NCI-H526 (cell line): ENCODE results near the gene STAB1.

Experiments used
- DNase-seq, 2 experiments: peaks; one replicate each; lab custom pipeline; 2025; lab: John Stamatoyannopoulos, UW

STAB1 gene, protein sequence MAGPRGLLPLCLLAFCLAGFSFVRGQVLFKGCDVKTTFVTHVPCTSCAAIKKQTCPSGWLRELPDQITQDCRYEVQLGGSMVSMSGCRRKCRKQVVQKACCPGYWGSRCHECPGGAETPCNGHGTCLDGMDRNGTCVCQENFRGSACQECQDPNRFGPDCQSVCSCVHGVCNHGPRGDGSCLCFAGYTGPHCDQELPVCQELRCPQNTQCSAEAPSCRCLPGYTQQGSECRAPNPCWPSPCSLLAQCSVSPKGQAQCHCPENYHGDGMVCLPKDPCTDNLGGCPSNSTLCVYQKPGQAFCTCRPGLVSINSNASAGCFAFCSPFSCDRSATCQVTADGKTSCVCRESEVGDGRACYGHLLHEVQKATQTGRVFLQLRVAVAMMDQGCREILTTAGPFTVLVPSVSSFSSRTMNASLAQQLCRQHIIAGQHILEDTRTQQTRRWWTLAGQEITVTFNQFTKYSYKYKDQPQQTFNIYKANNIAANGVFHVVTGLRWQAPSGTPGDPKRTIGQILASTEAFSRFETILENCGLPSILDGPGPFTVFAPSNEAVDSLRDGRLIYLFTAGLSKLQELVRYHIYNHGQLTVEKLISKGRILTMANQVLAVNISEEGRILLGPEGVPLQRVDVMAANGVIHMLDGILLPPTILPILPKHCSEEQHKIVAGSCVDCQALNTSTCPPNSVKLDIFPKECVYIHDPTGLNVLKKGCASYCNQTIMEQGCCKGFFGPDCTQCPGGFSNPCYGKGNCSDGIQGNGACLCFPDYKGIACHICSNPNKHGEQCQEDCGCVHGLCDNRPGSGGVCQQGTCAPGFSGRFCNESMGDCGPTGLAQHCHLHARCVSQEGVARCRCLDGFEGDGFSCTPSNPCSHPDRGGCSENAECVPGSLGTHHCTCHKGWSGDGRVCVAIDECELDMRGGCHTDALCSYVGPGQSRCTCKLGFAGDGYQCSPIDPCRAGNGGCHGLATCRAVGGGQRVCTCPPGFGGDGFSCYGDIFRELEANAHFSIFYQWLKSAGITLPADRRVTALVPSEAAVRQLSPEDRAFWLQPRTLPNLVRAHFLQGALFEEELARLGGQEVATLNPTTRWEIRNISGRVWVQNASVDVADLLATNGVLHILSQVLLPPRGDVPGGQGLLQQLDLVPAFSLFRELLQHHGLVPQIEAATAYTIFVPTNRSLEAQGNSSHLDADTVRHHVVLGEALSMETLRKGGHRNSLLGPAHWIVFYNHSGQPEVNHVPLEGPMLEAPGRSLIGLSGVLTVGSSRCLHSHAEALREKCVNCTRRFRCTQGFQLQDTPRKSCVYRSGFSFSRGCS (N-terminal part only)

DNA sequence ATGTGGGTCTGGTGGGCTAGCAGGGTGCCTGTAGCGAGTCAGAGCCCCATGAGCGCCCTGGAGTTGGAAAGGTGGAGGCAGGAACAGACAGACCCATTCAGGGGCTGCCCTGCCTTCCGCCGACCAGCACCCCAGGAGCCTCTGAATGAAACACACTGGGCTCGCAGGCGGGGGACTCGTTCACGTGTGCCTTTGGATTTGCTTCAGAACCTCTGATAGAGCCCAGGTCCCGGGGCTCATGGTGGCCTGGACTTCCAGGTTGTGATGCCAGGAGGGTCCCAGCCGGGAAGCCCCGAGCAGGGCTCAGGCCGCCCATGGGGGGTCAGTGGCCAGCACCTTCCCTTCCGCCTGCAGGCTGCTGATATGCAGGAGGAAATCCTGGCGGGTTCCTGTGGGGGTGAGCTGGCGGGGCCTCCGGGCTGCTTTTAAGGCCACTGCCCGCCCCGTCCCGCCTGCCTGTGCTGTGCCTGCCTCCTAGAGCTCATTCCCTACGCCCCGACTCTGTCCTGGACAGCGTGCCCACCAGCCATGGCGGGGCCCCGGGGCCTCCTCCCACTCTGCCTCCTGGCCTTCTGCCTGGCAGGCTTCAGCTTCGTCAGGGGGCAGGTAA lies at the start of gene STAB1:
Gene STAB1 (plus strand): TSS at position 453 of the 610 bp plus-strand sequence. CDS start 76 bp downstream, at position 529.
- DNase-seq = no peak

DNA sequence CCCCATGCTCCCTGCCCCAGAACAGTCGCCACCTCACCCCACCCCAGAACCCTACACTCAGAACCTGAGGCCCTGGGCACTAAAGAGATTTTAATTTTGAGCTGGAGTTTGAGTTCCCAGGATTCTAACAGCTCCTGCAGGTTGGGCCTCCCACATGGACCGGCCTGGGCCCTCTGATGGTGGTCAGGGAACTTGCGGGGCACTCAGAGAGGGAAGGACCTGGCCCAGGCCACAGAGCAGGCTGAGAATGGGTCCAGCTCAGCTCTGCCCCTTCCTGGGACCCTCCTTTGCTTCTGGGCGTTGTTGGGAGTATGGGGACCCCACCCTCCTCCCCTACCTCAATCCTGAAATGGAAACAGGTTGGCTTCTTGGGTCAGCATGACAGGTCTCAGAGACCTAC lies 49.1 kb upstream of the STAB1 start:
- DNase-seq = no peak

DNA sequence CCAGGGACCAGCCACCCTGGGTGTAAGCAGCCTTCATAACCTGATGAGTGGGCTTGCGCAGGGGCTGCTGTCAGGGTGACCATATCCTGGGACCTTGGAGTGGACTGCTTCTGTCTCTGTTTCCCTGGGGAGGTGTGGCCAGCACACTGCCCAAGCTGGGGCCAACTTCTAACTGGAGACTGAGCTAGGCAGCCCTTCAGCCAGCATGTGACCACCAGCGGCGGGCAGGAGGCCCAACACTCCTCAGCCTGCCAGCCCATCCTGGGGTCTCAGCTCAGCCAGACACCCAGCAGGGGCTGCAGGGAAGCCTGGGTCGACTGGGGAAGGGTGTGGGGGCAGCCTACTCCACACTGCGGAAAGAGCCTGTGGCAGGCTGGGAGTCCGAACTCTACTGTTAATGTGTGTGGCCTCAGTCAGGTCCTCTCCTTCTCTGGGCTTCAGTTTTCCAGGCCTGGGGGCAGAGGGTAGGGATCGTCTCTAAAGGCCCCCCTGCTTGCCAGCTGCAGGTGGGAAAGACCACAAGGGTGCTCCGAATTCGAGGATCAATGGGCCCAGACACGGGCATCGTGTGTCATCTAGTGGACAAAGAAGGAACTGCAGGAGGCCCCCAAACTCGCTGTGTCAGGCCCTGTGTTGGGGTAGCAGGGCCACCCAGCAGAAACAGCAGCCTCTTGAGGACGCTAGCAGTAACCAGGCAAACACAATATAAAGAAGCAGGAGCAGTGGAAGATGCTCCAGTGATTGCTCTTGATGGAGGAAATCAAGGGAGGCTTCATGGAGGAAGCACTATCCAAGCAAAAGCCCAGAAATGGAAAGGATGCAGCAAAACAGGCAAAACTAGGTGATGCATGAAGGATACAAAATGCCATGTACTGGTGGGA lies 48.3 kb upstream of the STAB1 start:
- peak; percentile 49 to 91 for DNase-seq

DNA sequence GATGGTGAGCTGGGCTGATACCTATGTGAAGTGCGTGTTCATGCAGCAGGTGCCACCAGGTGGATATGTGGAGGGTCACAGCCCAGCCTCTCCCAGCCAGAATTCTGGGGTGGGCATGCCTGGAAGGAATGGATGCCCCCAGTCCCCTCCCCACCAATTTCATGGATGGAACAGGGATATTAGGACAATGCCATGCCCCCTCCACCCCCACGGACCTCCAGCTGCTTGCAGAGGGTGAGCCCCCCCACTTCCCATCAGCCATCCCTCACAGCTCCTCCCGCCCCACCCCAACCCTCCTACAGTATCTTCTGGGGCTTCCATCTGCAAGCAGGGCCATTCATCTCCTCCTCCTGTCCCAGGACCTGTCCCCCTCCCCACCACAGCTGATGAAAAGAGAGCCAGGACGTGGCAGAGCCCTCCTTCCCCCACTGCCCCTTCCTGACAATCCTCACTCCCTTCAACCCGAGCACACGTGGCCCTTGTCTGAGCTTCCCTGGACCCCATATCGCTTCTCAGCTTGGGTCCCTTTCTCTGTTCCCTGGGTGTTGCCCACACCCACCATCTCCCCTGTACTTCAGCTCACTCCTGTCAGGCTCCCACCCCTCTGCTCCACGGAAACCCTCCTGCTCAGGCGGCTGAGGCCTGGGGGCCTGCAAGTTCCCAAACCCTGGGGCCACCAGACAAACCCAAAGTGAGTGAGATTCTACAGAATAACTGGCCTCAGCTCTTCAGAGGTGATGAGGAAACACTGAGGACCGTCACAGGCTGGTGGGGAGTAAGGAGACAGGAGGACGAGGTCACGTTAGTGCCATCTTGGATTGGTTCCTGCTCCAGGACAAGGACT lies 47.4 kb upstream of the STAB1 start:
- DNase-seq = no peak

DNA sequence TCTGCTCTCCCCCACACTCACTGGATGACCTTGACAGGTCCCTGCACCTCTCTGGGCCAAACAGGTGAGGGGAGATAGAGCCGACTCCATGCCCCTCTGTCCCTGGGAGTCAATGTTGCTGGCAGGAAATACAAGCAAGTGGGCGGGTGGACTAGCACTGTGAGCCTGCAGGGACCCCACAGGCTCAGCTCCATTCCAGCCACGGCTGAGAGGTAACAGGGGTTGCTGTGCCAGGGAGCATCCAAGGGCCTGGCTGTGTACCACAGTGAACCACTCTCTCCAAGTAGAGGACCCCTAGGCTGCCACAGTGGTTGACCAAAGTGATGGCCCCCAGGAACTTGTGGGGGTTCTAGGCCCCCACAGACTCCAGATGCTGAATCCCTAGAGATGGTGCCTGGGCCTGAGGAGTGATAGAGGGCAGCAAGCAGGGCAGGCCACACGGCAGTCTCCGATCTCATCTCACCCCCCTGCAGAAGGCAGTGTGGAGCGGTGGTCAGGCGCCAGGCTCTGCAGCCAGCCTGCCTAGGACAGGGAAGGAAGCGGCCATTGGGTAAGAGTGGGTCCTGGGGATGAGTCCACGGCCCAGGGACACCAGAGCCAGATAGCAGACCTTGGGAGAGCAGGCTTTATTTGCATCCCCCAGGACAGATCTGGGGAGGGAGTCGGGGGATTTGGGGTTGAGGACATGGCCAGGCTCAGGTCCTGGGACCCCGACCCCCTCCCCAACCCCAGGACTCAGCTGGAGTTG lies 44.5 kb upstream of the STAB1 start:
- no peak for DNase-seq

DNA sequence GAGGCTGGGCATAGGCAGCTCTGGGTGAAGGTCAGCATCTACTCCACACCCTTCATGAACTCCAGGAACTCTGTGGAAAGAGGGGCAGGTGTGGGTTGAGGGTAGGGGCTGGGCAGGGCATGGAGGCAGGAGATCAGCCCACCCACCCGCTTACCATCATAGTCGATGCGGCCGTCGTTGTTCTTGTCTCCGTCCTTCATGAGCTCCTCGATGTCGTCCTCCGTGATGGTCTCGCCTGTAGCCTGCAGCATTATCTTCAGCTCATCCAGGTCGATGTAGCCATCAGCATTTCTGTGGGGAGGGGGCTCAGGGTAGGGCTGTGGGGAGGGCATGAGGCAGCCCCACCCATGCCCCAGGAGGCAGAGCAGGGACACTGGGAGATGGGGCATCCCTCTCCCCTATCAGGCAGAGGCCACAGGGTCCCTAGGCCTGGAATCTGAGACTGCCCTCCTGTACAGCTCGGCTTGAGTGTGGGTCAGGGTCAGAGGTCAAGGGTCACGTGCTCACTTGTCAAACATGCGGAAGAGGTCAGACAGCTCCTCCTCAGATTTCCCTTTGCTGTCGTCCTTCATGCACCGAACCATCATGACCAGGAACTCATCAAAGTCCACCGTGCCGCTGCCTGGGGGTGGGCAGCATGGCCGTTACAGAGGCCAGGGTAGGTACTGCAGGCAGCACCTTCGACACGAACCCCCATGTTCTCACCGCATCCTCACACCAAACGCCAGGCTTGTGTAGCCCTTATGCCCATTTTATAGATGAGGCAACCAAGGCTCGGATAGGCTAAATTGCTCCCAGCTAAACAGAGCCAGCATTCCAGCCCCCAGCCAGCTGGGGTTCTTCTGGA lies 43.7 kb upstream of the STAB1 start:
- DNase-seq = no peak

DNA sequence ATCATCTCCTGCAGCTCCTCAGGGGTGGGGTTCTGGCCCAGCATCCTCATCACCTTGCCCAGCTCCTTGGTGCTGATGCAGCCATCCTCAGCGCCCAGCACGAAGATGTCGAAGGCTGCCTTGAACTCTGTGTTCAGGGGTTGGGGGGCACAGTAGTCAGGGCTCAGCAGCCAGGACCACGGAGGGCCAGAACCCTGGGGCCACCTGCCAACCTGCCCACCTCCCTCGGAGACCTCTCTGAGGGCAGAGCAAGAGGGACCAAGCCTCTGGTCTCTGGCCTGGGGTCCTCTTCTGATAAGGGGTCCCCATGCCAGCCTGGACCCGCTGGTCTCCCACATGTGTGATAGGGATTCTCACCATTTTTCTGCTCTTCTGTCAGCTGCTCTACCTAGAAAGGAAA lies 43.0 kb upstream of the STAB1 start:
- no peak for DNase-seq

DNA sequence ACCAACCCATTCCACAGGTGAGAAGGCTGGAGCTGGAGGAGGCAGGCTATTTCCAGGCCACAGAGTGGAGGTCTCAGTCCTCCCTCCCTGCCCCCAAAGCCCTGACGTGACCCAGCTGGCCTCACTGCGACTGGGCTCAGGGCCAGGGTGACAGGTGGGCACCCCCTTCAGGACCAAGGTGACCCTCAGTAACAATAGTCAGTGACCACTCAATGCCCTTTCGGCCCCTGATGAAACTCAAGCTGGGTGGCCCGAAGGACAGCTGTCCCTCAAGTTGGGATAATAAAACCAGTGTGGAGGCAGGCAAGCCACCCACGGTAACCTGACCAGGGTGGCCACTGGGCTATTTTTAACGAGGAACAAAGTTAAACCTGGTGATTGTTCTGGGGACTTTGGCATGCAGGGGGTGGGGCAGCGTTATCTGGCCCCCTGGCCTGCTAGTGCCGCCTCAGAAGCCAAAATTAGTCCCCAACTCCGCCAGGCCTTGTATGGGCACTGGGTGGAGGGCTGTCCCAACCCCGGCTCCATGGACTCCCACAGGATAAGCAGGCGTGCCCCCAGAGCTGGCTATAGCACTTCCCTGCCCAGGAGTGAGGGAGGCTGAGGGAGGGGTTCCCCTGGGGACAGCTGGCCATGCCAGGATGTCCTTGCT lies 42.4 kb upstream of the STAB1 start:
- DNase-seq = no peak

DNA sequence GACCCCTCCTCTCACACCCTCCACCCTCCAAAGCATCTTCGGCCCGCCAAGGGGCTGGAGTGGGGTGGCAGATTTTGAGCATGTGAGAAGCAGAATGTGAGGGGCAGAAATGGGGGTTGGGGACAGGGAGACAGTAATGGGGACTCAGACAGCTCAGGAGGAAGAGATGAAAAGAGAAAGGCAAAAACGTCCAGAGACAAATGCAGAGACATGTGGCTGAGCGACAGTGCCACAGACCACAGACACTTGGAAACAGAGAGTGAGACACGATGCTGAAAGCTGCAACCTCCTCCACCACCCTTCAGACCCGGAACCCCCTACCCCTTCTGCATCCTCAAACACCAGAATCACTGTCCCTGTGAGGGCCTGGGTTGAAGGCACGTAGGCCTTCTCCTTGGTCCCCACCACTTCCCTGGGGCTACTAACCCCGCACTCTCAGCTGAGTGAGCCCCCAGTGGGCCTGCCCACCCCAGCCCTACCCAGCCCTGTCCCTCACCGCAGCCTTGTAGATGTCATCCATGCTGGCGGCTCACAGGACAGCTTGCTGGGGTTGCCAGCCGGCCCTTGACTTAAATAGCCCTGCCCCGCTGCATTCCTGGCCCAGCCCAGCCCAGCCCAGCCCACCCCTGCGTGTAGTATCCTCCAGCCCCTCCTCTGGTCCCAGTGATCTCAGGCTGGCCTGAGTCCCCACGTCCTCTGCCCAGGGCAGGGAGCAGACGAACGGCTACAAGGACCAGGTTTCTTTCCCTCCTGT lies 41.5 kb upstream of the STAB1 start, which contains the start of gene TNNC1:
Gene TNNC1 (minus strand): TSS at position 546 of the 754 bp plus-strand sequence. CDS start 26 bp downstream, at position 520.
- no peak for DNase-seq

DNA sequence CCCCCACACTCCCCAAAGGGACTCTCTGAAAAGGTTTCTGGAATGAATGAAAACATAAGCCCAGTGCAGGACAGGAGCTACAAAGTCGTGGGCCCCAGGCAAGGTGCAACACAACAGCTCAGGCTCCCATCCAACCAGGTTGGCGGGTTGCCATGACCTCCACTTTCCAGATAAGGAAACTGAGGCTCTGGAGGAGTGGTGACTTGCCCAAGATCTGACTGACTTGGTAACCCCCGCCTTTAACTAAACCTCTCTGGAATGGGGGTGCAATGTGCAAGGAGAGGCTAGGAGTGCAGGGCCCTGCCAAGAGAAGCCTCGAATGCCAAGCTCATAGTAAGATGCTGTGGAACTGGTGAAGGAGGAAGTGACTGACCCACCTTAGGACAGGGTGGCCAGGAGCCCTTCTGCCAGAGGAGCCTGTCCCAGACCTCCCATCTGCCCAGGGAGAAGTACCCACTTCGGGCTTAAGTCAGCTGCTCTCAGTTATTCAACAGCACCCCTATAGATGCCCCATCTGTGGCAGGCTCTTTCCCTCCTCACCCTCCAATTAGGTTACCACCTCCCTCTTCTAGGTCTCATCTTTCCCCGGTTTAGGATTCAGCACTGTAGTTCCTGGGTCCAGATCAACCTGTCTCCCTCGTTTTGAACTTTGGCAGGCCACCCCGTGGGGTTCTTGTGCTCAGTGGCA lies 40.7 kb upstream of the STAB1 start:
- no peak for DNase-seq

DNA sequence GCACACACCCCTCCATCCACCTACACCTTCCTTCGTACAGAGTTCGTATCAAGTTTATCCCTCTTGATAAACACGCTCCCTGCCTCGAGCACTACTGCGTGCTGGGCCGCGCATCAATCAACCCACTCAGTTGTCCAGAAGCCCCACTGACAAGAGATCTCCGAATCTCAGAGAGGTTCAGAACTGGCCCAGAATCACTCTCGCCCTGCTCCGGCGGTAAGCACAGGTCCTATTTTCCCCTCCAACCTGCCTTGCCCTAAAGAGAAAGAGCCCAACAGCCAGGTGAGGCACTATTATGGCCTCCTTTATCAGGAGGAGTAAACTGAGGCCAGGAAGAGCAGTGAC lies 40.2 kb upstream of the STAB1 start:
- no peak for DNase-seq

DNA sequence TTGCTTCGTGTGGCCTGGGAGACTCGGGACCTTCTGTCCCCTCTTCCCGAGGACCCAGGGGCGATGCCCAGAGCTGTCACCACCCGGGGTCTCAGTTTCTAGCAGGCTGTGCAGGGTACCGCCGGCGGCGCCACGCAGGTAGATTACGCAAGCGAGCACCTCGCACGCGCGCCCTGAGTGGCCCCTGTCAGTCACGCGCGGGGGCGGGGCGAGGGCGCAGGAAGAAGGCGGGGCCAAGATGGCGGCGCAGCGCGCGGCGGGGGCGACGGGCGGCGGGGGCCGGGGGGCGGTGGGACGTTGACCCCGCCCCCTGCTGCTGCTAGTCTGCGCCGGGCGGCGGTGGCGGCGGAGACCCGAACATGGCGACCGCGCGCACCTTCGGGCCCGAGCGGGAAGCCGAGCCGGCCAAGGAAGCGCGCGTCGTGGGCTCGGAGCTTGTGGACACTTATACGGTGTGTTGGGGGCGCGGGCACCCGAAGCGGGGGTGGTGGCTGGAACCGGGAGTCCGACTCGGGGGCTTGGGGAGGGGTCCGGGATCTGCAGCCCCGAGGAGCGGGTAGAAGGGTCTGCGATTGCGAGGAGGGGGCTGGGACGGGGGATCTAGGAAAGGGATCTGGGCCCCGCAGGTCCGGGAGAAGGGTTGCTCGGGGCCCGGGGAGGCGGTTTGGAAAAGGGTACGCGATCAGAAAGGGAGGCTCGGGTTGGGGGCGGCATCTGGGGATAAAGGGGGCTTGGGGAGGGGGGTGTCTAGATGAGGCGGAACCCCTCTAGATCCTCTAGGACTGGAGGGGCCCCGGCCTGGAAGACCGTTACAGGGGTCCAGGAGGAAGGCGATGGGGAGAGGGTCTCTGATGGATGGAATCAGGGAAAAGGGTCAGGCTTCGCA lies 39.6 kb upstream of the STAB1 start, which contains the start of gene NISCH:
Gene NISCH (plus strand): TSS at position 322 of the 886 bp plus-strand sequence. CDS start 38 bp downstream, at position 360.
- DNase-seq = peak; percentile 72 to 98

DNA sequence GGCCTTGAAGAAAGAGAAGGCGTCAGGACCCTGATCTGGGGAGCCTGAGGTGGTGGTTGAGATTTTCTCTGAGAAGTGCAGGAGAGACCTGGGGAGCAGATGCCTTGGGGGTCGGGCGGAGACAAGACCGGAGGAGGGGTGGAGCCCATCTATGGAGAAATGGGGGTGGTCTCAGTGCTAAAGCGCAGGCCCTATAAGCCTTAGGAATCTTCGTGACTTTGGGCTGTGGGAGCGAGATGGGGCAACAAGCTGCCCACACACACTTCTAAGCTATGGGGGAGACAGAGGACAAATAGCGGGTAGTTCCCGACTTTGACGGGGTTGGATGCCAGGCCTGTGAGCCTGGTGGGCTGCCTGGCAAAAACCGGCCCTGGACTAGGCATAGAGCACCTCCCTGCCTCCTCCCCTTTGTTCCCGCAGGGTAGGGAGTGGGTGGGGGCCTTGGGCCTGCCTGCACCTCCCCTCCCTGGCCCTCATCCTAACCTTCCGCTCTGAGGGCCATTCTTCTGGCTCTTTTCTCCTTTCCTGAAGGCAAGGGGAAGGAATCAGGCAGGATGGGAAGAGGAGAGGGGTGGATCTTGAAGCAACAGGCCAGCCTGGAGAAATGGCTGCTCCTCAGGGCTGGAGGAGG lies 38.9 kb upstream of the STAB1 start:
- DNase-seq = peak in 1 of 2 experiments; percentile 62

DNA sequence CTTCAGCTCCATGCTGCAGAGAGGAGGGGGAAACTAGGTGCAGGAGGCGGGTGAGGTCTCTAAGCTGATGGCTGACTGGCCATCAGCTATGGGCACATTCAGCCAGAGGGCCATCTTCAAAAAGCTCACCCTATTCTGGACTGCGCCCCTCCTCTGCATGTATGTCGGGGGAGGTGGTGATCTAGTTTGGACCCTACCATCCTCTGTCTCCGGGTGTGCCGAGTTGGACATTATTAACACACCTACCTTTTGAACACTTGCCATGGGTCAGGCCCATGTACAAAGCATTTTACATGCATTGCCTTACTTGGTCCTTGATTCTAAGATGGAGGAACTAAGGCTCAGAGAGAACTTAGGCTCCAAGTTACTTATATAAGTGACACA lies 38.3 kb upstream of the STAB1 start:
- peak in 1 of 2 experiments; percentile 49 for DNase-seq
